GM12801 (cell line): ENCODE measurements around the gene PTPRF.

Source experiments
- TF ChIP-seq, protein P1 (sequence below): IDR thresholded peaks from one replicate; pipeline ENCODE4 v1.5.1; 2011; ENCODE audit warnings: control low read depth; ENCODE audit not compliant: insufficient read length; ENCODE audit errors: extremely low read depth

The PTPRF gene

DNA sequence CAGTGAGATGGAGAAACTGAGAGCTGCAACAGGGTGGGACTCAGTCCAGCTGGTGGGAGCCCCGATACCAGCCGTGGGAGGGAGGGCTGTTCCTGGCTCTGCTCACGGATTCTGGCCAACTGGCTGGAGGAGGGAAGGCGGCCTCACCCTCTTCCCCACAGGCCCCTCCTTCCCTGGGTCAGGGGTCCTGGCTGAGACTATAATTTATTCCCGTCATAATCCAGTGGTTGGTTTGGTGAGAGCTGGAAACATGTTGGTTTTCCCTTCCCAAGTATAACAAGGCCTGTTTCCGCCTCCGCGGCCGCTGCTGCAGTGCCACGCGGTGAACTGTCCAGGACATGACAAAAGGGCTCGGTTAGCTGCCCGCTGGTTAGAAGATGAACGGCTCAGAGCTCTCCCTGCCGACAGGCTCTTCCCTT, 10.0 kb downstream of the PTPRF start:
- TF ChIP-seq, protein P1, sequence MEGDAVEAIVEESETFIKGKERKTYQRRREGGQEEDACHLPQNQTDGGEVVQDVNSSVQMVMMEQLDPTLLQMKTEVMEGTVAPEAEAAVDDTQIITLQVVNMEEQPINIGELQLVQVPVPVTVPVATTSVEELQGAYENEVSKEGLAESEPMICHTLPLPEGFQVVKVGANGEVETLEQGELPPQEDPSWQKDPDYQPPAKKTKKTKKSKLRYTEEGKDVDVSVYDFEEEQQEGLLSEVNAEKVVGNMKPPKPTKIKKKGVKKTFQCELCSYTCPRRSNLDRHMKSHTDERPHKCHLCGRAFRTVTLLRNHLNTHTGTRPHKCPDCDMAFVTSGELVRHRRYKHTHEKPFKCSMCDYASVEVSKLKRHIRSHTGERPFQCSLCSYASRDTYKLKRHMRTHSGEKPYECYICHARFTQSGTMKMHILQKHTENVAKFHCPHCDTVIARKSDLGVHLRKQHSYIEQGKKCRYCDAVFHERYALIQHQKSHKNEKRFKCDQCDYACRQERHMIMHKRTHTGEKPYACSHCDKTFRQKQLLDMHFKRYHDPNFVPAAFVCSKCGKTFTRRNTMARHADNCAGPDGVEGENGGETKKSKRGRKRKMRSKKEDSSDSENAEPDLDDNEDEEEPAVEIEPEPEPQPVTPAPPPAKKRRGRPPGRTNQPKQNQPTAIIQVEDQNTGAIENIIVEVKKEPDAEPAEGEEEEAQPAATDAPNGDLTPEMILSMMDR: no peak

GRCh38 chr1:43541141-43541540, 10.5 kb downstream of the PTPRF start:
- TF ChIP-seq, protein P1: no peak

DNA sequence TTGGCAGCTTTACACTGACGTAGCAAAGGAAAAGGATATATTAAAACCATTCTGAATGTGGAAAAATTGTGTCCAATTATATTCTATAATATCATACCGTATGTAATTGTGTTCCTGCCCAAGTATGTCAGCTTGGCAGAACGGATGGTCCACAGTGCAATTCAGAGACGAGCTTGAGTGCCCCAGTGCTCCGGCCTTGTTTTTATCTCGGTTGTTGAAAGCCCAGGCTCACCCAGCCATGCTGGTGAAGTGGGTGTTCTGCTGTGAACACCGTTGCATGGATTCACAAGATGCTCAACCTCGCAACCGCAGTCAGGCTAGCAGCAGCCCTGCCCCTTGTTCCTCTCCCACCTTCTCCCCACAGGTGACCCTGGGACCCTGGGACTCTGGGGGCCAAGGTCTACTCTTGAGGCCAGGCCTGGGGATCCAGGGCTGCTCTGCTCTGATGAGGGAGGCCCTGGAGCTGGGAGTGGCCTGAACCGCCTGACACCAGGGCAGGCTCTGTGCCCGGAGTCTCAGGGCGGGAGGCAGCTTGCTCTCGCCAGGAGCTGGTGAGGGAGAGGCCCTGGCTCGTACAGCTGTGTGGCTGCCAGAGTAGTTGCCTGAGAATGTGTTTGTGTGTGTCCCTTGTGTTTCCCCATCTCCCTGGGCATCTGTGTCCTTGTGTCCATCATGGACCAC, 11.2 kb downstream of the PTPRF start:
- TF ChIP-seq, protein P1: no peak

GRCh38 chr1:43542527-43543458, 12.1 kb downstream of the PTPRF start:
- TF ChIP-seq, protein P1: no peak

DNA sequence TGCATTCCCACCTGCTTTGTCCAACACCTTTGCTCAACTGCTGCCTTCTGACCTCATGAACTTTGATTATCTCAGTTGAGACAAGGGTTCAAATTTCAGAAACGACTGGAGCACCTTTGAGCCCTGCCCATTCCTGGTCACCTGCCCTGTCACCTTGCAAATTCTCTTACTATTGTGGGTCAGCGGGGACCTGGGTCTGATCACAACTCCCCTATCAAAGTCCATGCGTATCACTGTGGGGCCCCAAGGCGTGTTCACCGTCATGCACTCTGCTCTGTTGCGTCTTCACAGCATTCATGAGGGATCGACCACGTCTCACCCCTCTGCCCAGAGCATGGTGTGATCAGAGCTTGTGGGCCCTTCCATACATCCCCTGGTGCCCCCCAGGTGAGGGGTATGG, 12.9 kb downstream of the PTPRF start:
- TF ChIP-seq, protein P1: no peak

DNA sequence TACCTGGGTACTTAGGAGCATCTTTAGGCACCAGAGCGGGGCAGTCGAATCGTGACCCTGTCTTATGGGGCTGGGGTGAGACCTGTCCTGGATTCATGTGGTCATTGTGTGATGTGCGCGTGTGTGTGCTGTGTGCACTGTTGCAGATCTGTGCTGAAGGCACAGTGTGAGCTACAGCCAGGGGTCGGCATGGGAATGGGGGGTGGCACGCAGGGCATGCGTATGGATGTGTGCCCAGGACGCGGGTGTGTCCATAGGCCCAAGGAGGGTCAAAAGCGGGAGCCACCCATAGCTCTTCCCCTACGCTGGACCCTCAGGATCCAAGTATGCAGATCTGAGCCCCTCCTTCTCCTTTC, 14.6 kb downstream of the PTPRF start:
- TF ChIP-seq, protein P1: no peak

- TF ChIP-seq, protein P1: no peak
Observed at GRCh38 chr1:43545695-43546387, 15.2 kb downstream of the PTPRF start.
